GM18526 (cell line): ENCODE data around the gene ANKRD12.

Experiments used
- POLR2A ChIP-seq: IDR thresholded peaks from 3 replicates; pipeline ENCODE4 v1.6.1; 2011; ENCODE audit not compliant: insufficient read length; ENCODE audit errors: extremely low read depth

Gene ANKRD12

GRCh38 chr18:9103376-9103873 lies 33.2 kb upstream of the ANKRD12 start:
- TF ChIP-seq POLR2A = no peak

- no peak for TF ChIP-seq POLR2A
Measured at GRCh38 chr18:9104244-9104901, 32.2 kb upstream of the ANKRD12 start.

- TF ChIP-seq POLR2A = no peak
Measured at GRCh38 chr18:9105420-9105819, 31.2 kb upstream of the ANKRD12 start.

- TF ChIP-seq POLR2A = no peak
Measured at GRCh38 chr18:9106094-9106493, 30.5 kb upstream of the ANKRD12 start.

GRCh38 chr18:9106800-9107584 lies 29.6 kb upstream of the ANKRD12 start:
- no peak for TF ChIP-seq POLR2A

- no peak for TF ChIP-seq POLR2A
Measured at GRCh38 chr18:9108911-9109310, 27.7 kb upstream of the ANKRD12 start.

GRCh38 chr18:9109523-9109922 lies 27.1 kb upstream of the ANKRD12 start:
- no peak for TF ChIP-seq POLR2A

- TF ChIP-seq POLR2A = no peak
Measured at GRCh38 chr18:9113468-9114149, 23.0 kb upstream of the ANKRD12 start.

GRCh38 chr18:9115984-9116383 lies 20.6 kb upstream of the ANKRD12 start:
- TF ChIP-seq POLR2A = no peak

GRCh38 chr18:9117980-9118841 lies 18.4 kb upstream of the ANKRD12 start:
- TF ChIP-seq POLR2A = no peak

- no peak for TF ChIP-seq POLR2A
Measured at GRCh38 chr18:9120796-9121195, 15.8 kb upstream of the ANKRD12 start.

GRCh38 chr18:9123520-9123919 lies 13.1 kb upstream of the ANKRD12 start:
- TF ChIP-seq POLR2A = no peak

- TF ChIP-seq POLR2A = no peak
Measured at GRCh38 chr18:9124824-9125223, 11.8 kb upstream of the ANKRD12 start.

- TF ChIP-seq POLR2A = no peak
Measured at GRCh38 chr18:9126337-9126736, 10.2 kb upstream of the ANKRD12 start.

GRCh38 chr18:9130195-9130594 lies 6.4 kb upstream of the ANKRD12 start:
- TF ChIP-seq POLR2A = no peak
